ENCODE data around the gene SAMD3.
"Not testable (repeated sequence)": the region's sequence is repeated elsewhere in the genome, so short reads cannot be mapped to it uniquely, and the experiment has no call there.

The SAMD3 gene

GRCh38 chr6:130127195-130127594, 95.6 kb downstream of the SAMD3 start:
- no peak for DNase-seq

- no peak for DNase-seq
Measured at GRCh38 chr6:130122243-130122642, 100.5 kb downstream of the SAMD3 start.

GRCh38 chr6:130120731-130121130, 102.0 kb downstream of the SAMD3 start:
- no peak for DNase-seq

- DNase-seq, result no peak
Measured at GRCh38 chr6:130119211-130119610, 103.5 kb downstream of the SAMD3 start.

GRCh38 chr6:130118236-130118635, 104.5 kb downstream of the SAMD3 start:
- DNase-seq, result no peak

GRCh38 chr6:130117187-130117701, 105.5 kb downstream of the SAMD3 start:
- DNase-seq, result not testable (repeated sequence)

GRCh38 chr6:130116273-130116672, 106.5 kb downstream of the SAMD3 start:
- no peak for DNase-seq

GRCh38 chr6:130115036-130115435, 107.7 kb downstream of the SAMD3 start:
- no peak for DNase-seq

- no peak for DNase-seq
Measured at GRCh38 chr6:130113201-130113710, 109.5 kb downstream of the SAMD3 start.

GRCh38 chr6:130111031-130111430, 111.7 kb downstream of the SAMD3 start:
- no peak for DNase-seq

GRCh38 chr6:130107710-130108109, 115.0 kb downstream of the SAMD3 start:
- no peak for DNase-seq

- no peak for DNase-seq
Measured at GRCh38 chr6:130105996-130106704, 116.6 kb downstream of the SAMD3 start.

GRCh38 chr6:130099119-130099518, 123.6 kb downstream of the SAMD3 start:
- DNase-seq, result no peak

- DNase-seq, result no peak
Measured at GRCh38 chr6:130098317-130098716, 124.4 kb downstream of the SAMD3 start.

Measured in NCI-H1436 treated with DMSO at 0.1 percent for 48 hours (cell line).